ENCODE measurements around the gene EXD3. TPM values are rescaled to one million over a fixed set of nuclear protein-coding genes. Genes with fewer than 3 reads are reported as not detected.

EXD3 gene
- total RNA-seq, 1 donor from 2014 or later, result 16.7 TPM

- TF ChIP-seq, protein P1, sequence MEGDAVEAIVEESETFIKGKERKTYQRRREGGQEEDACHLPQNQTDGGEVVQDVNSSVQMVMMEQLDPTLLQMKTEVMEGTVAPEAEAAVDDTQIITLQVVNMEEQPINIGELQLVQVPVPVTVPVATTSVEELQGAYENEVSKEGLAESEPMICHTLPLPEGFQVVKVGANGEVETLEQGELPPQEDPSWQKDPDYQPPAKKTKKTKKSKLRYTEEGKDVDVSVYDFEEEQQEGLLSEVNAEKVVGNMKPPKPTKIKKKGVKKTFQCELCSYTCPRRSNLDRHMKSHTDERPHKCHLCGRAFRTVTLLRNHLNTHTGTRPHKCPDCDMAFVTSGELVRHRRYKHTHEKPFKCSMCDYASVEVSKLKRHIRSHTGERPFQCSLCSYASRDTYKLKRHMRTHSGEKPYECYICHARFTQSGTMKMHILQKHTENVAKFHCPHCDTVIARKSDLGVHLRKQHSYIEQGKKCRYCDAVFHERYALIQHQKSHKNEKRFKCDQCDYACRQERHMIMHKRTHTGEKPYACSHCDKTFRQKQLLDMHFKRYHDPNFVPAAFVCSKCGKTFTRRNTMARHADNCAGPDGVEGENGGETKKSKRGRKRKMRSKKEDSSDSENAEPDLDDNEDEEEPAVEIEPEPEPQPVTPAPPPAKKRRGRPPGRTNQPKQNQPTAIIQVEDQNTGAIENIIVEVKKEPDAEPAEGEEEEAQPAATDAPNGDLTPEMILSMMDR (IDR thresholded peaks at IDR 0.05), result no peak
- H3K27ac ChIP-seq, result no peak overlapping the region
- H3K36me3 ChIP-seq, result no peaks in the 10 kb centered on the region
- no peak overlapping the region for H3K4me3 ChIP-seq
- H3K9me3 ChIP-seq, result no peaks in the 10 kb centered on the region
- DNase-seq (ENCODE audit: low spot score in 2 of 2), result no peak
- intact Hi-C loops (cut with DNase I), result no loop called here
- no peaks in the 10 kb centered on the region for H3K27me3 ChIP-seq
- no peaks in the 10 kb centered on the region for H3K4me1 ChIP-seq
Measured at GRCh38 chr9:137465720-137466388, 42.9 kb upstream of the EXD3 start.

GRCh38 chr9:137465000-137465719 lies 42.2 kb upstream of the EXD3 start:
- Histone ChIP-seq H3K36me3 (no peaks in the 10 kb centered on the region), H3K27me3 (no peaks in the 10 kb centered on the region), H3K4me3 (no peak overlapping the region), H3K9me3 (no peaks in the 10 kb centered on the region), H3K27ac (no peak overlapping the region), H3K4me1 (no peaks in the 10 kb centered on the region)
- intact Hi-C loops (cut with DNase I), result no loop called here
- DNase-seq (ENCODE audit: low spot score in 2 of 2), result peak in 1 of 2 donors; percentile 61
- TF ChIP-seq, protein P1 (IDR thresholded peaks at IDR 0.05), result no peak

DNA sequence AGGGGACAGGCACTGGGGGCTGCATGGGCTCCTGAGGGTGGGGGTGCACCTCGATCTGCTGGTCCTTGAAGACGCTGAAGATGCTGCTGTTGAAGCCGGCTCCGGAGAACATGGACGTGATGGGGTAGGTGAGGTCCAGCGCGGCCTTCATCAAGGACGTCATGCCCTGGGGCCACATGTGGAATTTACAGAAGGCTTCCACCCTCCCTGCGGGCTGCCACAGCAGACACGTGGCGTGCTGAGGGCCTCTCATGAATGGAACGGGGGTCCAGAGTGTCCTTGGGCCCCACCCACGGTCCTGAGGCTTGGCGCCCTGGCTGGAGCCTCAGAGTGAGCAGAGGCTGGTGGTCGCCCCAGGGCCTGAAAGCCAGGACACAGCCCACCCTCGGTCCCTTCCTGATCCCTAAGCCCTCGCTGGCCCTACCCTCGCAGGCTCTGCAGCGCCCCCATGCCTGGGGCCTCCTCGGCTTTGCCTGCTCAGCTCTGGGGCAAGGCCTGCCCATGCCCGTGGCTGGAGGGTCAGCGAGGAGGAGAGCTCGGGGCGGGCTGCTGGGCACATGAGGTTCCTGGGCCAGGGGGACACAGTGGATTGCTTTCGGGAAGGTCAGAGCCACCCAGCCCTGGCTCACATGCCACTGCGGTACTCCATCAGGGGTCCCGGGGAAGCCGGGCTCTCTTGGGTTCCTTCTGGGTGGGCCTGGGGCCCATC lies 41.5 kb upstream of the EXD3 start:
- Histone ChIP-seq H3K27me3 (no peaks in the 10 kb centered on the region), H3K4me1 (peaks cover 2 to 3% of the 10 kb centered on the region in 2 donors), H3K36me3 (no peaks in the 10 kb centered on the region), H3K4me3 (no peak overlapping the region), H3K27ac (no peak overlapping the region), H3K9me3 (no peaks in the 10 kb centered on the region)
- TF ChIP-seq, protein P1 (IDR thresholded peaks at IDR 0.05), result no peak
- intact Hi-C loops (cut with DNase I), result no loop called here
- DNase-seq (ENCODE audit: low spot score in 2 of 2), result peak in 1 of 2 donors; percentile 61

- Histone ChIP-seq H3K4me3 (no peak overlapping the region), H3K27ac (no peak overlapping the region), H3K36me3 (no peaks in the 10 kb centered on the region), H3K27me3 (no peaks in the 10 kb centered on the region), H3K9me3 (no peaks in the 10 kb centered on the region), H3K4me1 (peaks cover 3 to 4% of the 10 kb centered on the region in 2 donors)
- intact Hi-C loops (cut with DNase I), result no loop called here
- TF ChIP-seq, protein P1 (IDR thresholded peaks at IDR 0.05), result no peak
- no peak for DNase-seq (ENCODE audit: low spot score in 2 of 2)
Measured at GRCh38 chr9:137463931-137464290, 40.9 kb upstream of the EXD3 start.

- H3K27ac ChIP-seq, result no peak overlapping the region
- no peak for DNase-seq (ENCODE audit: low spot score in 2 of 2)
- no peaks in the 10 kb centered on the region for H3K36me3 ChIP-seq
- H3K4me3 ChIP-seq, result no peak overlapping the region
- H3K9me3 ChIP-seq, result no peaks in the 10 kb centered on the region
- H3K27me3 ChIP-seq, result no peaks in the 10 kb centered on the region
- peaks cover 4 to 5% of the 10 kb centered on the region in 2 donors for H3K4me1 ChIP-seq
- TF ChIP-seq, protein P1 (IDR thresholded peaks at IDR 0.05), result no peak
- intact Hi-C loops (cut with DNase I), result no loop called here
Measured at GRCh38 chr9:137462986-137463930, 40.3 kb upstream of the EXD3 start.
